B cell (primary cell): ENCODE data around the gene INTS15. TPM values are rescaled to one million over a fixed set of nuclear protein-coding genes. Genes with fewer than 3 reads are reported as not detected.

Experiments
- ATAC-seq: fragments of 200-7000 bp; cut with Tn5 transposase; one replicate; pipeline ENCODE4 v1.10.0; 2021; ENCODE audit warnings: low read depth, mild to moderate bottlenecking, moderate number of reproducible peaks, moderate library complexity
- CTCF ChIA-PET: fragments of 350-600 bp; sonication (Branson Sonifier 250); formaldehyde crosslinking; loops from one replicate; lab custom pipeline; 2021; ENCODE audit warnings: antibody characterized with exemption, inconsistent platforms; lab: Charles Lee
- POLR2A ChIA-PET: fragments of 350-600 bp; sonication (Branson Sonifier 250); formaldehyde crosslinking; loops from one replicate; lab custom pipeline; 2021; ENCODE audit warnings: antibody characterized with exemption; lab: Charles Lee
- DNase-seq: peaks from one replicate; pipeline ENCODE4 v3.0.0; 2013
- H2AFZ ChIP-seq: 2 replicates; pipeline ENCODE4 v1.6.1; 2012; ENCODE audit warnings: mild to moderate bottlenecking, low read depth, low read length; ENCODE audit not compliant: insufficient read depth, poor library complexity, severe bottlenecking
- H3K27ac ChIP-seq, 2 donors: 1 replicate in 1 of 2; 2 replicates in 1 of 2; pipeline ENCODE4 v1.5.1; 2012 to 2013; ENCODE audit warnings: low read length in 2 of 2, mild to moderate bottlenecking in 2 of 2, moderate library complexity in 1 of 2
- H3K27me3 ChIP-seq, 4 experiments: fragments of 200-600 bp in 1 of 4; sonication (generic) in 1 of 4; replicated peaks in 1 of 4; 1 replicate in 2 of 4; 2 replicates in 2 of 4; pipeline versions ENCODE4 v1.6.1 to v1.7.0; 2013 to 2016; ENCODE audit warnings: low read length in 3 of 4, mild to moderate bottlenecking in 2 of 4, mixed read lengths in 1 of 4, moderate library complexity in 1 of 4; ENCODE audit not compliant: insufficient read depth in 4 of 4, control insufficient read depth in 3 of 4; ENCODE audit errors: control extremely low read depth in 1 of 4
- H3K36me3 ChIP-seq, 2 experiments: replicated peaks in 1 of 2; 1 replicate in 1 of 2; 2 replicates in 1 of 2; pipeline versions ENCODE4 v1.6.1 to v1.7.1; 2013; ENCODE audit warnings: low read length in 1 of 2; ENCODE audit not compliant: insufficient read depth in 2 of 2, control insufficient read depth in 1 of 2; ENCODE audit errors: control extremely low read depth in 1 of 2, extremely low read depth in 1 of 2
- H3K4me1 ChIP-seq, 2 donors: fragments of 200-600 bp in 1 of 2; sonication (generic) in 1 of 2; 1 replicate in 1 of 2; 2 replicates in 1 of 2; pipeline versions ENCODE4 v1.5.1 to v1.6.1; 2013 to 2017; ENCODE audit warnings: low read length in 2 of 2; ENCODE audit not compliant: control insufficient read depth in 2 of 2, insufficient read depth in 2 of 2
- H3K4me2 ChIP-seq: replicated peaks from 2 replicates; pipeline ENCODE3; 2012; ENCODE audit warnings: mild to moderate bottlenecking, low read depth, low read length; ENCODE audit not compliant: poor library complexity, severe bottlenecking
- H3K4me3 ChIP-seq, 5 experiments: fragments of 200-600 bp in 1 of 5; sonication (generic) in 1 of 5; 1 replicate in 3 of 5; 2 replicates in 2 of 5; pipeline versions ENCODE4 v1.5.1 to v1.7.0; 2011 to 2016; ENCODE audit warnings: low read length in 4 of 5, mild to moderate bottlenecking in 4 of 5, low read depth in 2 of 5, control low read depth in 1 of 5, moderate library complexity in 1 of 5; ENCODE audit not compliant: insufficient read depth in 1 of 5; ENCODE audit errors: control extremely low read depth in 1 of 5, extremely low read depth in 1 of 5
- H3K79me2 ChIP-seq: fragments of 200-600 bp; sonication (generic); one replicate; pipeline ENCODE4 v1.6.0; 2016; ENCODE audit warnings: low read length; ENCODE audit not compliant: control insufficient read depth, insufficient read depth
- H3K9ac ChIP-seq: fragments of 200-600 bp; sonication (generic); 2 replicates; pipeline ENCODE4 v1.6.1; 2017; ENCODE audit warnings: mild to moderate bottlenecking, low read length, moderate library complexity
- H3K9me3 ChIP-seq, 3 donors: one replicate each; pipeline versions ENCODE4 v1.6.1 to v1.7.1; 2013; ENCODE audit warnings: low read length in 2 of 3; ENCODE audit not compliant: control insufficient read depth in 2 of 3, insufficient read depth in 1 of 3; ENCODE audit errors: control extremely low read depth in 1 of 3
- H4K20me1 ChIP-seq: 2 replicates; pipeline ENCODE4 v1.6.0; 2012; ENCODE audit warnings: mild to moderate bottlenecking, low read length; ENCODE audit not compliant: insufficient read depth, control insufficient read depth, poor library complexity, severe bottlenecking
- H3K27ac Mint-ChIP-seq: one replicate; pipeline ENCODE4 v1.8.0; 2021; ENCODE audit warnings: mixed read lengths
- H3K27me3 Mint-ChIP-seq: one replicate; pipeline ENCODE4 v1.8.0; 2021; ENCODE audit warnings: mixed read lengths
- H3K4me1 Mint-ChIP-seq: one replicate; pipeline ENCODE4 v1.8.0; 2021; ENCODE audit warnings: mixed read lengths
- H3K4me3 Mint-ChIP-seq: one replicate; pipeline ENCODE4 v1.8.0; 2021; ENCODE audit warnings: mixed read lengths
- H3K9me3 Mint-ChIP-seq: one replicate; pipeline ENCODE4 v1.8.0; 2022; ENCODE audit warnings: mixed read lengths; ENCODE audit not compliant: insufficient read depth
- CTCF ChIP-seq: fragments of 200-600 bp; IDR thresholded peaks from one replicate; pipeline ENCODE4 v1.8.0; 2022; ENCODE audit warnings: antibody characterized with exemption, mild to moderate bottlenecking
- EZH2 ChIP-seq: IDR thresholded peaks from 2 replicates; pipeline ENCODE4 v1.6.1; 2012; ENCODE audit warnings: borderline replicate concordance, low read depth, mild to moderate bottlenecking, moderate library complexity, low read length; ENCODE audit not compliant: insufficient read depth, poor library complexity, severe bottlenecking
- WGBS: methylation state at CpG from one replicate; pipeline ENCODE4 v1.1.5; 2013; ENCODE audit warnings: missing lambda C conversion rate; ENCODE audit not compliant: insufficient coverage; 5-methylcytosine and 5-hydroxymethylcytosine counted together
- intact Hi-C: fragments of 100-400 bp; cut with micrococcal nuclease; formaldehyde crosslinking; loops from one replicate; pipeline ENCODE4 v1.10.0; 2022
- polyA plus RNA-seq: library from polyadenylated mRNA; depleted of rRNA; stranded (reverse); fragments of >200 nt; gene quantifications from 2 replicates; pipeline ENCODE4 v1.2.3, GENCODE V29; 2012
- total RNA-seq, 2 donors: library from RNA; stranded (reverse); fragments of 120-200 nt in 1 of 2; gene quantifications; 1 replicate in 1 of 2; 2 replicates in 1 of 2; pipeline versions ENCODE4 v1.2.3 to v1.2.4, GENCODE V29; 2013 to 2022

INTS15 gene
- total and polyA plus RNA-seq, 2 donors (not counting 1 experiment from before 2014, with no cell fraction given), result 57.1 to 63.2 TPM

- ChIA-PET CTCF (interaction anchor here (1.0 kb wide), 2 partner anchors 36 to 50 kb away, joined by 3 to 4 read pairs; partner anchors contain the start of gene INTS15), POLR2A (no interaction called here)
- H3K27ac Mint-ChIP-seq, result no peak overlapping the region
- Histone ChIP-seq H4K20me1 (peaks cover 57% of the 10 kb centered on the region), H3K27me3 (no peaks in the 10 kb centered on the region), H3K4me3 (no peak overlapping the region), H3K27ac (no peak overlapping the region), H2AFZ (no peak overlapping the region), H3K36me3 (peaks cover 1 to 56% of the 10 kb centered on the region in 2 experiments), H3K79me2 (peaks cover 44% of the 10 kb centered on the region), H3K4me2 (no peak overlapping the region), H3K9ac (no peak overlapping the region), H3K9me3 (peaks cover 0 to 13% (median 0%) of the 10 kb centered on the region in 3 donors), H3K4me1 (peaks cover 20 to 25% of the 10 kb centered on the region in 2 donors)
- WGBS, result 97% methylated on average over 11 of the region's 11 CpGs
- no peaks in the 10 kb centered on the region for H3K9me3 Mint-ChIP-seq
- intact Hi-C loops, result loop anchor here (5.0 kb wide), 1 partner anchor 68 kb away; the partner anchor contains the start of gene ZNF12
- no peaks in the 10 kb centered on the region for H3K27me3 Mint-ChIP-seq
- no peak for TF ChIP-seq EZH2
- TF ChIP-seq CTCF, result no peak
- ATAC-seq (no peak), DNase-seq (no peak)
- peaks cover 33% of the 10 kb centered on the region for H3K4me1 Mint-ChIP-seq
- peak overlapping the region; percentile 12 for H3K4me3 Mint-ChIP-seq
These were observed 49.8 kb downstream of the INTS15 start for GRCh38 chr7:6639627-6640026.

- Mint-ChIP-seq H3K27ac (no peak overlapping the region), H3K27me3 (no peaks in the 10 kb centered on the region), H3K9me3 (no peaks in the 10 kb centered on the region), H3K4me3 (peak overlapping the region; percentile 12), H3K4me1 (peaks cover 28% of the 10 kb centered on the region)
- Histone ChIP-seq H3K27me3 (no peaks in the 10 kb centered on the region), H2AFZ (no peak overlapping the region), H3K9ac (no peak overlapping the region), H3K79me2 (peaks cover 44% of the 10 kb centered on the region), H3K27ac (no peak overlapping the region), H3K4me3 (no peak overlapping the region), H3K9me3 (peaks cover 0 to 6% (median 0%) of the 10 kb centered on the region in 3 donors), H4K20me1 (peaks cover 57% of the 10 kb centered on the region), H3K4me1 (peaks cover 16 to 25% of the 10 kb centered on the region in 2 donors), H3K36me3 (peaks cover 1 to 62% of the 10 kb centered on the region in 2 experiments), H3K4me2 (no peak overlapping the region)
- intact Hi-C loops, result no loop called here
- TF ChIP-seq EZH2, result no peak
- no peak for TF ChIP-seq CTCF
- ChIA-PET CTCF (no interaction called here), POLR2A (no interaction called here)
- no peak for DNase-seq
- no peak for ATAC-seq
- WGBS, result 90% methylated on average over 7 of the region's 11 CpGs
These were observed 50.5 kb downstream of the INTS15 start for GRCh38 chr7:6640246-6640721.
